ENCODE results near the gene DDO.

- TF ChIP-seq EZH2 (IDR thresholded peaks at IDR 0.05) (no peak), POLR2AphosphoS5 (IDR thresholded peaks at IDR 0.05; ENCODE audit: borderline replicate concordance, low read depth, low read length) (no peak)
Observed at GRCh38 chr6:110428153-110428552, 12.8 kb upstream of the DDO start.
